T-cell (primary cell): ENCODE data around the gene HTR3C. TPM values are rescaled to one million over a fixed set of nuclear protein-coding genes. Genes with fewer than 3 reads are reported as not detected.

ENCODE experiments used
- ATAC-seq, 4 experiments: fragments of 200-7000 bp in 3 of 4; fragments of 150-1000 bp in 1 of 4; cut with Tn5 transposase; replicated peaks in 1 of 4; 1 replicate in 3 of 4; 2 replicates in 1 of 4; pipeline ENCODE4 v1.10.0; 2021; ENCODE audit warnings: moderate library complexity in 3 of 4, mild to moderate bottlenecking in 2 of 4, moderate number of reproducible peaks in 1 of 4
- CTCF ChIA-PET, 2 donors: fragments of 300-600 bp; sonication (Branson Sonifier 250); formaldehyde crosslinking; loops; one replicate each; lab custom pipeline; 2022; ENCODE audit warnings: antibody characterized with exemption in 2 of 2; lab: Charles Lee
- POLR2A ChIA-PET, 2 donors: fragments of 300-600 bp; sonication (Branson Sonifier 250); formaldehyde crosslinking; loops; one replicate each; lab custom pipeline; 2022; ENCODE audit warnings: antibody characterized with exemption in 2 of 2; lab: Charles Lee
- DNase-seq, 35 experiments: peaks; one replicate each; pipeline versions ENCODE4 v3.0.0 to v3.0.0-alpha.2; 2013 to 2023
- H3K27ac ChIP-seq: one replicate; pipeline ENCODE4 v1.5.1; 2013; ENCODE audit warnings: low read length
- H3K27me3 ChIP-seq, 2 experiments: replicated peaks in 1 of 2; 1 replicate in 1 of 2; 2 replicates in 1 of 2; pipeline versions ENCODE4 v1.6.1 to v1.7.0; 2013; ENCODE audit warnings: low read length in 1 of 2, mixed read lengths in 1 of 2; ENCODE audit not compliant: control insufficient read depth in 2 of 2, insufficient read depth in 2 of 2; ENCODE audit errors: extremely low read depth in 1 of 2
- H3K36me3 ChIP-seq, 2 donors: 1 replicate in 1 of 2; 2 replicates in 1 of 2; pipeline versions ENCODE4 v1.6.1 to v1.7.0; 2013; ENCODE audit warnings: low read length in 1 of 2; ENCODE audit not compliant: control insufficient read depth in 2 of 2, insufficient read depth in 1 of 2; ENCODE audit errors: extremely low read depth in 1 of 2
- H3K4me1 ChIP-seq, 2 experiments: 1 replicate in 1 of 2; 2 replicates in 1 of 2; pipeline versions ENCODE4 v1.6.1 to v1.7.0; 2013; ENCODE audit warnings: low read length in 2 of 2, mixed read lengths in 1 of 2; ENCODE audit not compliant: insufficient read depth in 2 of 2, control insufficient read depth in 1 of 2; ENCODE audit errors: extremely low read depth in 1 of 2
- H3K4me3 ChIP-seq, 2 donors: 1 replicate in 1 of 2; 2 replicates in 1 of 2; pipeline versions ENCODE4 v1.5.1 to v1.7.0; 2013; ENCODE audit warnings: mild to moderate bottlenecking in 2 of 2, low read length in 1 of 2, moderate library complexity in 1 of 2; ENCODE audit not compliant: control insufficient read depth in 1 of 2; ENCODE audit errors: extremely low read depth in 1 of 2
- H3K9me3 ChIP-seq: 2 replicates; pipeline ENCODE4 v1.7.0; 2013
- H3K27ac Mint-ChIP-seq, 2 donors: one replicate each; pipeline ENCODE4 v1.8.0; 2020 to 2021; ENCODE audit warnings: mild to moderate bottlenecking in 2 of 2, mixed read lengths in 2 of 2
- H3K27me3 Mint-ChIP-seq, 2 donors: one replicate each; pipeline ENCODE4 v1.8.0; 2021 to 2022; ENCODE audit warnings: mixed read lengths in 2 of 2
- H3K36me3 Mint-ChIP-seq: one replicate; pipeline ENCODE4 v1.8.0; 2021; ENCODE audit warnings: mixed read lengths
- H3K4me1 Mint-ChIP-seq, 3 donors: one replicate each; pipeline ENCODE4 v1.8.0; 2020 to 2022; ENCODE audit warnings: mixed read lengths in 3 of 3, mild to moderate bottlenecking in 1 of 3
- H3K4me3 Mint-ChIP-seq, 3 donors: one replicate each; pipeline ENCODE4 v1.8.0; 2020 to 2022; ENCODE audit warnings: mild to moderate bottlenecking in 3 of 3, mixed read lengths in 3 of 3, moderate library complexity in 3 of 3
- H3K9me3 Mint-ChIP-seq, 3 donors: one replicate each; pipeline ENCODE4 v1.8.0; 2020 to 2022; ENCODE audit warnings: mixed read lengths in 3 of 3
- WGBS: methylation state at CpG from one replicate; pipeline ENCODE4 v1.1.5; 2013; ENCODE audit warnings: missing lambda C conversion rate; ENCODE audit not compliant: insufficient coverage; 5-methylcytosine and 5-hydroxymethylcytosine counted together
- total RNA-seq, 35 experiments: library from RNA in 6 of 35; stranded (reverse) in 6 of 35; fragments of 120-200 nt in 1 of 35; gene quantifications; one replicate each; pipeline versions ENCODE4 v1.2.1 to v1.2.4 and lab custom pipeline; 2013 to 2026

HTR3C gene
- total RNA-seq, 5 donors from 2014 or later (not counting 1 experiment from before 2014, with no cell fraction given): not detected

GRCh38 chr3:184082465-184082864, 29.6 kb downstream of the HTR3C start:
- Histone ChIP-seq H3K4me1 (no peaks in the 10 kb centered on the region), H3K27me3 (no peaks in the 10 kb centered on the region), H3K36me3 (no peaks in the 10 kb centered on the region), H3K9me3 (no peaks in the 10 kb centered on the region), H3K4me3 (no peak overlapping the region), H3K27ac (no peak overlapping the region)
- no peak overlapping the region for H3K27ac Mint-ChIP-seq
- ATAC-seq (no peak), DNase-seq (no peak)
- peaks cover 3% of the 10 kb centered on the region for H3K36me3 Mint-ChIP-seq
- POLR2A ChIA-PET: interaction anchor here in 1 of 2 donors (0.5 kb wide), 1 partner anchor 192 kb away, joined by 3 read pairs; no protein-coding TSS in a partner anchor
- no CpG with 5 or more reads among the region's 2 CpGs for WGBS
- CTCF ChIA-PET: no interaction called here
- H3K9me3 Mint-ChIP-seq: peaks cover 6 to 15% (median 10%) of the 10 kb centered on the region in 3 donors
- H3K4me1 Mint-ChIP-seq: peaks cover 8 to 14% (median 12%) of the 10 kb centered on the region in 3 donors
- no peak overlapping the region for H3K4me3 Mint-ChIP-seq
- peaks cover 0 to 8% of the 10 kb centered on the region in 2 donors for H3K27me3 Mint-ChIP-seq

GRCh38 chr3:184085389-184085852, 32.6 kb downstream of the HTR3C start:
- Histone ChIP-seq H3K9me3 (no peaks in the 10 kb centered on the region), H3K36me3 (no peaks in the 10 kb centered on the region), H3K4me3 (no peak overlapping the region), H3K4me1 (no peaks in the 10 kb centered on the region), H3K27ac (no peak overlapping the region), H3K27me3 (no peaks in the 10 kb centered on the region)
- Mint-ChIP-seq H3K9me3 (peaks cover 6 to 15% (median 10%) of the 10 kb centered on the region in 3 donors), H3K4me1 (peaks cover 8 to 14% (median 12%) of the 10 kb centered on the region in 3 donors), H3K27ac (peak overlapping the region; percentile 75 to 86), H3K4me3 (no peak overlapping the region), H3K27me3 (peaks cover 0 to 2% of the 10 kb centered on the region in 2 donors), H3K36me3 (peaks cover 3% of the 10 kb centered on the region)
- DNase-seq: no peak
- 62% methylated on average over 3 of the region's 3 CpGs for WGBS
- ChIA-PET POLR2A (no interaction called here), CTCF (interaction anchor here in 1 of 2 donors (0.6 kb wide), 2 partner anchors 10 to 1746 kb away, joined by 3 read pairs; no protein-coding TSS in a partner anchor)
- ATAC-seq: peak in 3 of 4 experiments; percentile 77 to 90 (median 78)

GRCh38 chr3:184092199-184092598, 39.4 kb downstream of the HTR3C start:
- Mint-ChIP-seq H3K27ac (no peak overlapping the region), H3K36me3 (peaks cover 3% of the 10 kb centered on the region), H3K27me3 (peaks cover 7 to 9% of the 10 kb centered on the region in 2 donors), H3K4me1 (no peaks in the 10 kb centered on the region), H3K9me3 (peaks cover 4 to 17% (median 9%) of the 10 kb centered on the region in 3 donors), H3K4me3 (no peak overlapping the region)
- H3K36me3 ChIP-seq: no peaks in the 10 kb centered on the region
- H3K4me1 ChIP-seq: no peaks in the 10 kb centered on the region
- ChIA-PET POLR2A (interaction anchor here in 1 of 2 donors (0.6 kb wide), 1 partner anchor 387 kb away, joined by 7 read pairs; no protein-coding TSS in a partner anchor), CTCF (no interaction called here)
- WGBS: no CpG with 5 or more reads among the region's 3 CpGs
- peaks cover 0 to 4% of the 10 kb centered on the region in 2 experiments for H3K27me3 ChIP-seq
- no peak for DNase-seq
- no peak overlapping the region for H3K4me3 ChIP-seq
- peaks cover 2% of the 10 kb centered on the region for H3K9me3 ChIP-seq
- H3K27ac ChIP-seq: no peak overlapping the region
- ATAC-seq: no peak

- ATAC-seq (no peak), DNase-seq (no peak)
- WGBS: 91% methylated on average over 4 of the region's 7 CpGs
- Histone ChIP-seq H3K27me3 (peaks cover 0 to 14% of the 10 kb centered on the region in 2 experiments), H3K9me3 (peaks cover 2% of the 10 kb centered on the region), H3K4me3 (no peak within 1 kb of the TSS), H3K4me1 (no peaks in the 10 kb centered on the region), H3K36me3 (no peaks in the 10 kb centered on the region), H3K27ac (no peak within 1 kb of the TSS)
- Mint-ChIP-seq H3K4me1 (no peaks in the 10 kb centered on the region), H3K27me3 (peaks cover 8 to 9% of the 10 kb centered on the region in 2 donors), H3K9me3 (peaks cover 0 to 10% (median 4%) of the 10 kb centered on the region in 3 donors), H3K27ac (no peak within 1 kb of the TSS), H3K36me3 (peaks cover 3% of the 10 kb centered on the region), H3K4me3 (no peak within 1 kb of the TSS)
- ChIA-PET CTCF (interaction anchor here in 1 of 2 donors (0.6 kb wide), 1 partner anchor 18 kb away, joined by 17 read pairs; no protein-coding TSS in a partner anchor), POLR2A (no interaction called here)
Observed at GRCh38 chr3:184096811-184097383, 44.0 kb downstream of the HTR3C start, which contains the start of gene HTR3E. Gene HTR3E, plus strand, starts transcription at chr3:184097064. Its CDS starts 466 bp downstream, at chr3:184097530.

- H3K36me3 ChIP-seq: no peaks in the 10 kb centered on the region
- no peaks in the 10 kb centered on the region for H3K4me1 ChIP-seq
- H3K27me3 ChIP-seq: peaks cover 0 to 17% of the 10 kb centered on the region in 2 experiments
- H3K27ac ChIP-seq: no peak overlapping the region
- no peak for ATAC-seq
- H3K4me3 ChIP-seq: no peak overlapping the region
- Mint-ChIP-seq H3K27ac (no peak overlapping the region), H3K4me1 (no peaks in the 10 kb centered on the region), H3K9me3 (peaks cover 0 to 5% (median 4%) of the 10 kb centered on the region in 3 donors), H3K4me3 (no peak overlapping the region), H3K27me3 (peaks cover 5 to 8% of the 10 kb centered on the region in 2 donors), H3K36me3 (no peaks in the 10 kb centered on the region)
- 88% methylated on average over 4 of the region's 6 CpGs for WGBS
- ChIA-PET CTCF (no interaction called here), POLR2A (no interaction called here)
- H3K9me3 ChIP-seq: no peaks in the 10 kb centered on the region
- no peak for DNase-seq
Observed at GRCh38 chr3:184097556-184097955, 44.7 kb downstream of the HTR3C start.

GRCh38 chr3:184099806-184100686, 47.2 kb downstream of the HTR3C start:
- H3K9me3 Mint-ChIP-seq: no peaks in the 10 kb centered on the region
- ATAC-seq: no peak
- H3K4me1 ChIP-seq: no peaks in the 10 kb centered on the region
- peaks cover 0 to 12% of the 10 kb centered on the region in 2 experiments for H3K27me3 ChIP-seq
- peaks cover 0 to 8% of the 10 kb centered on the region in 2 donors for H3K27me3 Mint-ChIP-seq
- H3K4me3 Mint-ChIP-seq: no peak overlapping the region
- H3K9me3 ChIP-seq: no peaks in the 10 kb centered on the region
- H3K27ac ChIP-seq: no peak overlapping the region
- 80% methylated on average over 16 of the region's 24 CpGs for WGBS
- H3K4me1 Mint-ChIP-seq: no peaks in the 10 kb centered on the region
- ChIA-PET CTCF (no interaction called here), POLR2A (interaction anchor here in 1 of 2 donors (0.6 kb wide), 1 partner anchor 645 kb away, joined by 4 read pairs; no protein-coding TSS in a partner anchor)
- H3K36me3 Mint-ChIP-seq: no peaks in the 10 kb centered on the region
- no peak overlapping the region for H3K27ac Mint-ChIP-seq
- no peak overlapping the region for H3K4me3 ChIP-seq
- DNase-seq: no peak
- H3K36me3 ChIP-seq: no peaks in the 10 kb centered on the region
